Measurements from ENCODE around the gene TBCD.
A peak's percentile ranks its signal among the peaks of the same experiment; 100 is the strongest.

The TBCD gene

GRCh38 chr17:82709024-82709675 is 42.7 kb upstream of the TBCD start:
- ChIA-PET POLR2A (no interaction called here), CTCF (no interaction called here)
- no peak for TF ChIP-seq CTCF (IDR thresholded peaks at IDR 0.05; ENCODE audit: control extremely low read depth, extremely low read depth, low read depth, missing control alignments)
- peak; percentile 44 for DNase-seq (ENCODE audit: extremely low spot score)

GRCh38 chr17:82709676-82710498 is 42.0 kb upstream of the TBCD start:
- CTCF ChIA-PET, result no interaction called here
- TF ChIP-seq CTCF (IDR thresholded peaks at IDR 0.05; ENCODE audit: control extremely low read depth, extremely low read depth, low read depth, missing control alignments), result no peak
- no peak for DNase-seq (ENCODE audit: extremely low spot score)
- POLR2A ChIA-PET, result no interaction called here

GRCh38 chr17:82710499-82711232 is 41.2 kb upstream of the TBCD start:
- TF ChIP-seq CTCF (IDR thresholded peaks at IDR 0.05; ENCODE audit: control extremely low read depth, extremely low read depth, low read depth, missing control alignments), result peak; percentile 23
- DNase-seq (ENCODE audit: extremely low spot score), result no peak
- POLR2A ChIA-PET, result no interaction called here
- CTCF ChIA-PET, result no interaction called here

GRCh38 chr17:82713071-82713723 is 38.7 kb upstream of the TBCD start:
- no peak for DNase-seq (ENCODE audit: extremely low spot score)
- no peak for TF ChIP-seq CTCF (IDR thresholded peaks at IDR 0.05; ENCODE audit: control extremely low read depth, extremely low read depth, low read depth, missing control alignments)
- CTCF ChIA-PET, result no interaction called here
- POLR2A ChIA-PET, result interaction anchor here (0.6 kb wide), 1 partner anchor 743 kb away, joined by 4 read pairs; no protein-coding TSS in a partner anchor

- ChIA-PET POLR2A (interaction anchor here (0.6 to 1.5 kb wide), 2 partner anchors 9 to 257 kb away, joined by 3 to 7 read pairs; no protein-coding TSS in a partner anchor), CTCF (interaction anchor here (0.9 to 1.0 kb wide), 3 partner anchors 8 to 55 kb away, joined by 3 read pairs; no protein-coding TSS in a partner anchor)
- TF ChIP-seq CTCF (IDR thresholded peaks at IDR 0.05; ENCODE audit: control extremely low read depth, extremely low read depth, low read depth, missing control alignments), result no peak
- DNase-seq (ENCODE audit: extremely low spot score), result peak; percentile 100
Observed at GRCh38 chr17:82716203-82717010, 35.5 kb upstream of the TBCD start, which contains the start of gene FN3KRP. FN3KRP (plus strand) TSS chr17:82716706; CDS start chr17:82716756, 50 bp downstream.
